ENCODE measurements around the gene MACROH2A1. TPM values are rescaled to one million over a fixed set of nuclear protein-coding genes. Genes with fewer than 3 reads are reported as not detected.

Gene MACROH2A1
- total and polyA plus RNA-seq, 4 donors, result 135 to 191 (median 179) TPM

DNA sequence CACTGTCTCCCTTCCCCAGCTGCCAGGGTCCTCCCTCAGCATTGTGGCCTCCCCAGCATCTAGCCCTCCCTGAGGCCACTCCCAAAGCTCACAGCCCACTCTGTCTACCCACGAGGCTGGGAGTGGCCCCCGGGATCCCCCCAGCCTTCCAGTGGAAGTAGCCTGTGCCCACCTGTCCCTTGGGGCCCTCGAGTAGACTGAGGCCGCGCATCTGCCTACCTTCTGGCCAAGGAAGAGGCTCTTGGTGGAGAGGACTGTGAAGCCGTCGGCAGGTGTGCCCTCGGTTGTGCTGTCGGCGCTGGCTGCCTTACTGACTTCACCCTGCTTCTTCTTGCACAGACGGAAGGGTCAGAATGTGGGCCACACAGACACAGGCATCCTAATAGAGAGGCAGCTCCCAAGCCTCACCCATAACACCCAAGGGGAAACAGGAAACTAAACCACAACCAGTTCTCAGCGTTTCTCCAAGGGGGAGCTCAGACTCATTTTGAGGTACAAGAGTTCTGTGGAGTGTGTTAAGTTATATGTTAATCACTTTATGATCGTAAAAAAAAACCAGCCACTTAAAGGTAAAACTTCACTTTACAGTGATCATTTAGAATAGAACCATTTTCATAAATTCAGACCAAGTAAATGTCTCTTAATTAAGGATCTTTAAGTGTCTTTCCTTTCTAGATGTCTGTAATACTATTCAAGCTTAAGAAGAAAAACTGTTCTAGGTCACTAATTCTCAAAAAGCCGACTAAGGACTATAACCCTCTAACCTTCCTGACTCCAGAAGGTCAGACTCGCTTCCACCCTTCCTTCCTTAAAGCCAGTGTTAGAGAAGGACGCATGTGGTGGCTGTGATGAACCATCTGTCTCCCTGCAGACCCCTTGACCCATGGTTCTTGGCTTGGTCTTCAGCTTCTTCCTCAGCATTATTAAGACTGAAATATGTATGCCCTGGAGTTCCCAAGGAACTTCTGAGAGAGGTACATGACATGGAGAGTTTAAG lies 38.5 kb downstream of the MACROH2A1 start:
- WGBS (ENCODE audit: insufficient coverage), result 88% methylated on average over 12 of the region's 16 CpGs
- H3K36me3 ChIP-seq (ENCODE audit: control insufficient read depth, insufficient read depth, low read length), result peaks cover 16% of the 10 kb centered on the region
- H3K27ac ChIP-seq (ENCODE audit: low read depth, low read length), result no peak overlapping the region
- peaks cover 8% of the 10 kb centered on the region for H3K4me1 ChIP-seq (ENCODE audit: control insufficient read depth, insufficient read depth, low read length)
- H3K4me3 ChIP-seq (ENCODE audit: low read depth, low read length), result no peak overlapping the region
- H3K27me3 ChIP-seq (ENCODE audit: control insufficient read depth, insufficient read depth, low read length), result no peaks in the 10 kb centered on the region
- H3K9me3 ChIP-seq (ENCODE audit: control insufficient read depth, insufficient read depth, low read length), result no peaks in the 10 kb centered on the region
- DNase-seq (ENCODE audit: low read depth in 4 of 6, low spot score in 6 of 6), result no peak

DNA sequence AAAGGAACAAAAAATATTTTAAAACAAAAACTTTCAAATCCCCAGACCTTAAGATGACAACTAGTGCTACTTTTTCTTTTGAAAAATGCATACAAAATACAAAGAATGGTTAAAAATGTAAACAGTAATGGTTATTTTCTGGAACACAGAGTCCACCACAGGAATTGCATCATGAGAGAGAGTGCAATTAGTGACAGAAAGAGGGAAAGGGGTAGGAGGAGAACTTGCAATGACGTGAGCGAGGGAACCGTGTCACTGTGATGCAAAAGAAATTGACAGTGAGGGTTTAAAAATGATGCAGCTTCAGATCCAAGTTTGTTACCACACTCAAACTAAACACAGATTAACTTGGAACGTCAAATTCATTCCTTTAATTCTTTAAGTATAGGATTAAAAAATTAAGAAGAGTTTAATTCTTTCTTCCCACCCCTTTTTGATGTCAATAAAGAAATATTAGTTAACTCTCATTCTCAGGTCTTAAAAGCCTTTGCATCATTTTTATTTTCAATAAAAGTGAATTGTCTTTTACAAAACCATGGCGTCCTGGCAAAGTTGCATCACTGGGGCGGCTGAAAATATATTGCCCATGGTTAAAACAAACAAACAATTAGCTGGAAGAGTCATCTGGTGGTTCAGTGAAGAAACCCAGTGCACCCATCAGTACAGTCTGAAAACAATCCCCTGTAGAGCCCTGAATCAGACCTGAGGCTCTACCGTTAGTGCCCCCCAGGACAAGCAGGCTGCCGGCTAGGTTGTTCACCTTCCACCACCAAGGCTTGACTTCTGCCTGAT lies 39.5 kb downstream of the MACROH2A1 start:
- DNase-seq (ENCODE audit: low read depth in 4 of 6, low spot score in 6 of 6), result no peak
- no peak overlapping the region for H3K4me3 ChIP-seq (ENCODE audit: low read depth, low read length)
- H3K27ac ChIP-seq (ENCODE audit: low read depth, low read length), result no peak overlapping the region
- WGBS (ENCODE audit: insufficient coverage), result 81% methylated on average over 2 of the region's 8 CpGs
- peaks cover 16% of the 10 kb centered on the region for H3K36me3 ChIP-seq (ENCODE audit: control insufficient read depth, insufficient read depth, low read length)
- peaks cover 16% of the 10 kb centered on the region for H3K4me1 ChIP-seq (ENCODE audit: control insufficient read depth, insufficient read depth, low read length)
- no peaks in the 10 kb centered on the region for H3K9me3 ChIP-seq (ENCODE audit: control insufficient read depth, insufficient read depth, low read length)
- no peaks in the 10 kb centered on the region for H3K27me3 ChIP-seq (ENCODE audit: control insufficient read depth, insufficient read depth, low read length)

DNA sequence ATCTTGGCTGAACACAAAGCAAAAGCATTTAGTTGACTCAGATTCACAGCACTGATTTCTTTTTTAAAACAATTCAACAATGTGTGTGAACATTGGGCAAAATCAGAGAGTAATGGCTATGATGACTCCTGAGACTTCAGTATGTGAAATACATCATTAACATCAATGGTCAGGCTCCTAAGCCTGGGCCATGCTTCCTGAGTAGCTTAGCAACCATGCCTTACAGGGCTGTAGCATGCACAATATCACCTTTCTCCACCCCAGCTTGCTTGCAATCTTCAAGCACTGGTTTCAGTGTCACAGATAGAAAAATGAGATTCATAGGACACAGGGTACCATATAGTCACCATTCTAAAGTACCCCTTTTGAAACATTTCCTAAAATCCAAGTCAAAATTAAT lies 41.3 kb downstream of the MACROH2A1 start:
- Histone ChIP-seq H3K27ac (ENCODE audit: low read depth, low read length) (no peak overlapping the region), H3K9me3 (ENCODE audit: control insufficient read depth, insufficient read depth, low read length) (no peaks in the 10 kb centered on the region), H3K4me3 (ENCODE audit: low read depth, low read length) (no peak overlapping the region), H3K36me3 (ENCODE audit: control insufficient read depth, insufficient read depth, low read length) (peaks cover 16% of the 10 kb centered on the region), H3K27me3 (ENCODE audit: control insufficient read depth, insufficient read depth, low read length) (no peaks in the 10 kb centered on the region), H3K4me1 (ENCODE audit: control insufficient read depth, insufficient read depth, low read length) (peaks cover 28% of the 10 kb centered on the region)
- no peak for DNase-seq (ENCODE audit: low read depth in 4 of 6, low spot score in 6 of 6)

DNA sequence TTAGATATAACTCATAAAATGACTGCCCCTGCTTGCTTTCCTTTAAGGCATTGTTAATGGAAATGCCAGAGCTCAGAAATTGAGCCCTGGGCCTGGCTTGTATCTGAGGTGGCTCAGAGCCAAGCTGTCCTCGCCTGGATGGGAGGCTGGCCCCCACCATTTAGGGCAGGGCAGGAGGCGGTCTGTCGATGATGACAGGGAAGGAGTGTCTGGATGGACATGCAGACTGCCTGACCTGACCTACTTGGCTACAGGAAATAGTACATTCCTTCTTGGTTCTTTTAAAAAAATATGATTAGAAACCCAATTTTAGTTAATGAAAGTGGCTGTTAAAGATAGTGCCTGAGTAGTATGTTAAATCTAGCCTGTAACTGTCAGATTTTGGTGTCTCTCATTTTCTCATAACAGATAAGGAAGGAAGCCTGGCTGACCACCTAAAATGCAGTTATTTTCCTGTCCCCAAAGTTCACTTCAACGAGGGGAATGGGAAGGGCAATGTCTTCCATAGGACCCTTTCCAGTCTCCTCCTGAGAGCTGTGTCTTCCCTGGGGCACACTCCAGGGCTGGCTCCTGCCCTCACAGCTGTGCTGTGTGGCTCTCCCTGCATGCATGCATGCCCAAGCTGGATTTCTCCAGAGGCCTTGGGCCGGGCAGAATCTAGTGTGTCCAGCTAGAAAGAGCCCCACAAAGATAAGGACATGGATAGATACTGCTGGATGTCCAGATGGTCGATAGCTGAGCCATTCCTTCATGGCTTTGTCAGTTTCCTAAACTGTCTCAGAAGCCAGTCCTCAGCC lies 42.3 kb downstream of the MACROH2A1 start:
- no peak overlapping the region for H3K27ac ChIP-seq (ENCODE audit: low read depth, low read length)

DNA sequence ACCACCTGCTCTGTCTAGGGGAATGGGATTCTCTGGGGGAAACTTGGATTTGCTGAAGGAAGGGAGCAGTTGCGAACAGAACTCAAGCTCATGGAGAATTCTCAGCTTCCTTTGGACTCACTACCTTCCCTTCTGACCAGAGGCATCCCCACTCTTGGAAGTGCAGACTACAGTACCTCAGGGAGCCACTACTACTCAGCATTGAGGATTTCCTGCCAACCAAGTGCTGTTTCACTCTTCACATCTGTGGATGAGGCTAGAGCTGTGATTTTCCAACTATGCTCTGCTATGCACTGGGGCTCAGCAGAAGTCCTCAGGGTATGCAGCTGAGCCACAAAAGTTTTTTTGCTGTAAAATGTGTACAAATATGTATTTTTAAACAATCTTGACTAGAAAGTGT lies 43.9 kb downstream of the MACROH2A1 start:
- H3K36me3 ChIP-seq (ENCODE audit: control insufficient read depth, insufficient read depth, low read length), result peaks cover 17% of the 10 kb centered on the region
- H3K27me3 ChIP-seq (ENCODE audit: control insufficient read depth, insufficient read depth, low read length), result no peaks in the 10 kb centered on the region
- H3K4me3 ChIP-seq (ENCODE audit: low read depth, low read length), result no peak overlapping the region
- WGBS (ENCODE audit: insufficient coverage), result no CpG with 5 or more reads among the region's 1 CpG
- DNase-seq (ENCODE audit: low read depth in 4 of 6, low spot score in 6 of 6), result no peak
- no peaks in the 10 kb centered on the region for H3K9me3 ChIP-seq (ENCODE audit: control insufficient read depth, insufficient read depth, low read length)
- no peak overlapping the region for H3K27ac ChIP-seq (ENCODE audit: low read depth, low read length)
- H3K4me1 ChIP-seq (ENCODE audit: control insufficient read depth, insufficient read depth, low read length), result peaks cover 28% of the 10 kb centered on the region

More for the DNA sequence above, 42.3 kb downstream of the MACROH2A1 start:
- H3K4me1 ChIP-seq (ENCODE audit: control insufficient read depth, insufficient read depth, low read length), result peaks cover 28% of the 10 kb centered on the region
- peak in 1 of 6 donors; percentile 27 for DNase-seq (ENCODE audit: low read depth in 4 of 6, low spot score in 6 of 6)
- WGBS (ENCODE audit: insufficient coverage), result 54% methylated on average over 3 of the region's 6 CpGs
- H3K27me3 ChIP-seq (ENCODE audit: control insufficient read depth, insufficient read depth, low read length), result no peaks in the 10 kb centered on the region
- H3K36me3 ChIP-seq (ENCODE audit: control insufficient read depth, insufficient read depth, low read length), result peaks cover 16% of the 10 kb centered on the region
- no peaks in the 10 kb centered on the region for H3K9me3 ChIP-seq (ENCODE audit: control insufficient read depth, insufficient read depth, low read length)
- H3K4me3 ChIP-seq (ENCODE audit: low read depth, low read length), result no peak overlapping the region

DNA sequence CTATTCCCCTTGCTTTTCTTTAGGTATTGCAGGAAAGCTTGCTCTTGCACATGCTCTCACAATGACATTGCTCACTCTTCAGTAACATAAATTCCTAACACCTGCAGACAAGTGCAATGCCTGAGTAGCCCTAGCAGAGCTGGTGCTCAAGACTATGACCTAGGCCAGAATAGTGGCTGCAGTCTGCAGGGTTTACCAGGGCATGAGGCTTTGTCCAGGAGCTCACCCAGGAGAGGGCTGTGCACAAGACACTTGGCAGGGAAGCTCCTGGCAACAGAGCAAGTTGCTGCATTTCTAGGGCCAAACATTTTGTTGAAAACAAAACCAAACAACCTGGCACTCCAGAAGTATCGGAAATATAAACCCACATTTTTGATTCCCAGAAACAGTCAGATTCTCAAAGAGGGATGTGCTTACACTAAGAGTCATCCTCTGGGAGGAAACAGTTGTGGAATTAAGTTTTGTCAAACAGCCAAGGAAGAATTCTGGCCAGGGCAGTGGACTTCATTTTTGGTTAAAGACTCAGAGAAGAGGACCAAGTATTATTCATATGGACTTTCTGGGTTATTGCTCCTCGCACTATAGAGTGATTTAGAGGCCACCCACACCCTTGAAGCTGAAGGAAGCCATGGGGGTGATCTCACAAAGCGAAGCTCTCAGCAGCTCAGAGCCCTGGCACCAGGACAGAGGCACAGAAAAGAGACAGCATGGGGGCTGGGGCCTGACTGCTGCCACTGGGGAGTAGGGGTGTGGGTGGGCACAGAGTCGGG lies 44.9 kb downstream of the MACROH2A1 start:
- peak in 2 of 6 donors; percentile 31 to 64 for DNase-seq (ENCODE audit: low read depth in 4 of 6, low spot score in 6 of 6)
- WGBS (ENCODE audit: insufficient coverage), result 52% methylated on average over 2 of the region's 4 CpGs
- H3K27ac ChIP-seq (ENCODE audit: low read depth, low read length), result no peak overlapping the region
- no peaks in the 10 kb centered on the region for H3K27me3 ChIP-seq (ENCODE audit: control insufficient read depth, insufficient read depth, low read length)
- H3K4me1 ChIP-seq (ENCODE audit: control insufficient read depth, insufficient read depth, low read length), result peaks cover 28% of the 10 kb centered on the region
- H3K9me3 ChIP-seq (ENCODE audit: control insufficient read depth, insufficient read depth, low read length), result no peaks in the 10 kb centered on the region
- H3K36me3 ChIP-seq (ENCODE audit: control insufficient read depth, insufficient read depth, low read length), result peaks cover 14% of the 10 kb centered on the region
- no peak overlapping the region for H3K4me3 ChIP-seq (ENCODE audit: low read depth, low read length)

DNA sequence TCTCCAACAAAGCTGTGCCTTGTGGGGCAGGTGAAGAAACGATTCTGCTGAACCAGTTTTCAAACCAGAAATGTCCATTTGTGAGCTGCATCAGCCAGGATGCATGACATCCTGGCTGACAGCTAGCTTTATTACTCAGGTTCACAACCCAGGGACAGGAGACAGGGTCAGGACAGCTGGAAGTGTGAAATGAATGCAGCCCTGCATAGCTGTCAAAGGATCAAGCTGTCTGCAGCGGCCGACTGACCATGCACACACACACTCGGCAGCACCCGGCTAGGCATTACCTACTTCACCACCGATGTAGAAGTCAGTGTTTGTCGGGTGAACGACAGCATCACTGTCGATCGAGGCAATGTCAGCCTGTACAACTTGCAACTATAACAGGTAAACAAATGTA lies 48.5 kb downstream of the MACROH2A1 start:
- H3K36me3 ChIP-seq (ENCODE audit: control insufficient read depth, insufficient read depth, low read length), result peaks cover 14% of the 10 kb centered on the region
- no peaks in the 10 kb centered on the region for H3K27me3 ChIP-seq (ENCODE audit: control insufficient read depth, insufficient read depth, low read length)

DNA sequence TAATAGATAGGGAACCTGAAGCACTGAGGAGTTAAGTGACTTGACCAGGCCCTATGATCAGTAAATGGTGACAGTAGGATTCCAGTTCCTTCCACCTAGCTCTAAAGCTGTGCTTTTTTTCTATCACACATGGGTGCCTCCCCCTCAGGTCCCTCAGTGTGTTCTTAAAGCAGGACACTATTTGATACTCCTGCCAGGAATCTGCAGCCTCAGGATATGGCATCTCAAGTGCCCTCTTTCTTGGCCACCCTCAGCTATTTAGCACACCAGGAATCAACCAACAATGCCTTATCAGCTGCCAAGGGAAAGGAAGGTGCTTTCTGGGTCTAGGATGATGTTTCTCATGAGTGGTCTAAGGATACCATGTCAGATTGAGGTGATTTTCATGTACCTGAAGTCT lies 49.1 kb downstream of the MACROH2A1 start:
- H3K4me3 ChIP-seq (ENCODE audit: low read depth, low read length), result no peak overlapping the region
- peaks cover 16% of the 10 kb centered on the region for H3K36me3 ChIP-seq (ENCODE audit: control insufficient read depth, insufficient read depth, low read length)
- H3K27ac ChIP-seq (ENCODE audit: low read depth, low read length), result no peak overlapping the region
- no peaks in the 10 kb centered on the region for H3K9me3 ChIP-seq (ENCODE audit: control insufficient read depth, insufficient read depth, low read length)
- no peak for DNase-seq (ENCODE audit: low read depth in 4 of 6, low spot score in 6 of 6)
- no peaks in the 10 kb centered on the region for H3K27me3 ChIP-seq (ENCODE audit: control insufficient read depth, insufficient read depth, low read length)
- peaks cover 14% of the 10 kb centered on the region for H3K4me1 ChIP-seq (ENCODE audit: control insufficient read depth, insufficient read depth, low read length)

More for the DNA sequence above, 48.5 kb downstream of the MACROH2A1 start:
- H3K27ac ChIP-seq (ENCODE audit: low read depth, low read length), result no peak overlapping the region
- WGBS (ENCODE audit: insufficient coverage), result 98% methylated on average over 7 of the region's 10 CpGs
- no peak overlapping the region for H3K4me3 ChIP-seq (ENCODE audit: low read depth, low read length)
- no peaks in the 10 kb centered on the region for H3K9me3 ChIP-seq (ENCODE audit: control insufficient read depth, insufficient read depth, low read length)
- DNase-seq (ENCODE audit: low read depth in 4 of 6, low spot score in 6 of 6), result no peak
- peaks cover 20% of the 10 kb centered on the region for H3K4me1 ChIP-seq (ENCODE audit: control insufficient read depth, insufficient read depth, low read length)

DNA sequence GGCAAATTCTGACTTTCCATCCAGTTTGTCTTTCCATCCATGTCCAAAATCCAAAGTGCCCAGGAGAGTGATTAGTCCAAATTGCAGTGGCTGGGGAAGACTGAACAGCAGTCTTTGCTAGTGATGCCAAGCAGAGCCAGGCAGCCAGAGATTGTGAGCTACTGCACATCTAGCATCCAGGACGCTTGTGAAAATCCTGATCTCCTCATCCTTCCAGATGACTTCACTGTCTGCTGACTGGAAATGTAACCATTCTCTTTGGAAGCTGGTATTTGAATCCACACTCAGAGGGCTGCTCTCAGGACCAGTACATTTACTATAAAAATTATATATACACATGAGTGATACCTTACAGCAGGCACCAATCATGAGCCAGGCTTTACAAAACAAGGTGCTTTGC lies 49.6 kb downstream of the MACROH2A1 start:
- 64% methylated on average over 1 of the region's 1 CpG for WGBS (ENCODE audit: insufficient coverage)
- Histone ChIP-seq H3K36me3 (ENCODE audit: control insufficient read depth, insufficient read depth, low read length) (peaks cover 19% of the 10 kb centered on the region), H3K27me3 (ENCODE audit: control insufficient read depth, insufficient read depth, low read length) (no peaks in the 10 kb centered on the region), H3K9me3 (ENCODE audit: control insufficient read depth, insufficient read depth, low read length) (no peaks in the 10 kb centered on the region), H3K4me3 (ENCODE audit: low read depth, low read length) (no peak overlapping the region), H3K27ac (ENCODE audit: low read depth, low read length) (no peak overlapping the region), H3K4me1 (ENCODE audit: control insufficient read depth, insufficient read depth, low read length) (peaks cover 11% of the 10 kb centered on the region)
- DNase-seq (ENCODE audit: low read depth in 4 of 6, low spot score in 6 of 6), result peak in 1 of 6 donors; percentile 43
